Ishikawa (cell line): ENCODE measurements around the gene KRTAP10-11.

Experiments
- CEBPB ChIP-seq: IDR thresholded peaks from 2 replicates; pipeline ENCODE4 v1.6.1; 2012
- CREB1 ChIP-seq: IDR thresholded peaks from 2 replicates; pipeline ENCODE4 v1.6.1; 2012; ENCODE audit warnings: low read depth
- EGR1 ChIP-seq: IDR thresholded peaks from 2 replicates; pipeline ENCODE4 v1.6.1; 2012
- EP300 ChIP-seq: IDR thresholded peaks from 2 replicates; pipeline ENCODE4 v1.6.1; 2012; ENCODE audit warnings: borderline replicate concordance
- FOXM1 ChIP-seq: IDR thresholded peaks from 2 replicates; pipeline ENCODE4 v1.6.1; 2012; ENCODE audit warnings: low read depth, borderline replicate concordance
- MAX ChIP-seq: IDR thresholded peaks from 2 replicates; pipeline ENCODE4 v1.6.1; 2012
- NFIC ChIP-seq: IDR thresholded peaks from 2 replicates; pipeline ENCODE4 v1.6.1; 2012
- RAD21 ChIP-seq: IDR thresholded peaks from 2 replicates; pipeline ENCODE4 v1.6.1; 2012; ENCODE audit warnings: low read depth
- TAF1 ChIP-seq: IDR thresholded peaks from 2 replicates; pipeline ENCODE4 v1.6.1; 2012; ENCODE audit warnings: low read depth, mild to moderate bottlenecking
- TCF12 ChIP-seq: IDR thresholded peaks from 2 replicates; pipeline ENCODE4 v1.6.1; 2012; ENCODE audit warnings: low read depth
- TEAD4 ChIP-seq: IDR thresholded peaks from 2 replicates; pipeline ENCODE4 v1.6.1; 2012
- USF1 ChIP-seq: IDR thresholded peaks from 2 replicates; pipeline ENCODE4 v1.6.1; 2012
- YY1 ChIP-seq: IDR thresholded peaks from 2 replicates; pipeline ENCODE4 v1.6.1; 2012; ENCODE audit warnings: low read depth
- ZBTB7A ChIP-seq: IDR thresholded peaks from 2 replicates; pipeline ENCODE4 v1.6.1; 2012; ENCODE audit warnings: low read depth
- TF ChIP-seq, protein P1 (sequence below): IDR thresholded peaks from 2 replicates; pipeline ENCODE4 v1.6.1; 2012; ENCODE audit warnings: low read depth, mild to moderate bottlenecking

Gene KRTAP10-11

GRCh38 chr21:44618504-44618903, 27.7 kb upstream of the KRTAP10-11 start:
- no peak for TF ChIP-seq TCF12

DNA sequence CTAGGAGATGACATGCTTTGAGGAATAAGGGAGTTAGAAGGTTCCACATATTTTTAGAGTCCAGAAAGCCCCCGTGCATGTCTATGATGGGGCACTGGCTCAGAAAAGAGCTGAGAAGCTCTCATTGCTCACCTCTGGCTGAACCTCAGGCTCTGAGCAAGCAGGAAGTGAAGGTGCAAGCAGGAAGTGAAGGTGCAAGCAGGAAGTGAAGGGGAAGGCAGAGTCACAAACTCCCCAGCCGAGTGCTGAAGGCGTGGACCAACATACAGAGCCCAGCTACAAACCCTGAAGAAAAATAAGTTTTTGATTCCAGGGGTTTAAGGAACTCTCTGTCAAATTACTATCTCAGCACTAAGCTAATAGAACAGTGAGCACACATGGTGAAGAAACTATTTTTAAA, 27.3 kb upstream of the KRTAP10-11 start:
- TF ChIP-seq TAF1 (no peak), TCF12 (no peak), MAX (no peak), EP300 (no peak), YY1 (no peak), CEBPB (no peak), RAD21 (no peak), ZBTB7A (no peak), TEAD4 (no peak), NFIC (no peak), CREB1 (no peak), USF1 (no peak), EGR1 (no peak), FOXM1 (no peak)
- TF ChIP-seq, protein P1, sequence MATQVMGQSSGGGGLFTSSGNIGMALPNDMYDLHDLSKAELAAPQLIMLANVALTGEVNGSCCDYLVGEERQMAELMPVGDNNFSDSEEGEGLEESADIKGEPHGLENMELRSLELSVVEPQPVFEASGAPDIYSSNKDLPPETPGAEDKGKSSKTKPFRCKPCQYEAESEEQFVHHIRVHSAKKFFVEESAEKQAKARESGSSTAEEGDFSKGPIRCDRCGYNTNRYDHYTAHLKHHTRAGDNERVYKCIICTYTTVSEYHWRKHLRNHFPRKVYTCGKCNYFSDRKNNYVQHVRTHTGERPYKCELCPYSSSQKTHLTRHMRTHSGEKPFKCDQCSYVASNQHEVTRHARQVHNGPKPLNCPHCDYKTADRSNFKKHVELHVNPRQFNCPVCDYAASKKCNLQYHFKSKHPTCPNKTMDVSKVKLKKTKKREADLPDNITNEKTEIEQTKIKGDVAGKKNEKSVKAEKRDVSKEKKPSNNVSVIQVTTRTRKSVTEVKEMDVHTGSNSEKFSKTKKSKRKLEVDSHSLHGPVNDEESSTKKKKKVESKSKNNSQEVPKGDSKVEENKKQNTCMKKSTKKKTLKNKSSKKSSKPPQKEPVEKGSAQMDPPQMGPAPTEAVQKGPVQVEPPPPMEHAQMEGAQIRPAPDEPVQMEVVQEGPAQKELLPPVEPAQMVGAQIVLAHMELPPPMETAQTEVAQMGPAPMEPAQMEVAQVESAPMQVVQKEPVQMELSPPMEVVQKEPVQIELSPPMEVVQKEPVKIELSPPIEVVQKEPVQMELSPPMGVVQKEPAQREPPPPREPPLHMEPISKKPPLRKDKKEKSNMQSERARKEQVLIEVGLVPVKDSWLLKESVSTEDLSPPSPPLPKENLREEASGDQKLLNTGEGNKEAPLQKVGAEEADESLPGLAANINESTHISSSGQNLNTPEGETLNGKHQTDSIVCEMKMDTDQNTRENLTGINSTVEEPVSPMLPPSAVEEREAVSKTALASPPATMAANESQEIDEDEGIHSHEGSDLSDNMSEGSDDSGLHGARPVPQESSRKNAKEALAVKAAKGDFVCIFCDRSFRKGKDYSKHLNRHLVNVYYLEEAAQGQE, result no peak

DNA sequence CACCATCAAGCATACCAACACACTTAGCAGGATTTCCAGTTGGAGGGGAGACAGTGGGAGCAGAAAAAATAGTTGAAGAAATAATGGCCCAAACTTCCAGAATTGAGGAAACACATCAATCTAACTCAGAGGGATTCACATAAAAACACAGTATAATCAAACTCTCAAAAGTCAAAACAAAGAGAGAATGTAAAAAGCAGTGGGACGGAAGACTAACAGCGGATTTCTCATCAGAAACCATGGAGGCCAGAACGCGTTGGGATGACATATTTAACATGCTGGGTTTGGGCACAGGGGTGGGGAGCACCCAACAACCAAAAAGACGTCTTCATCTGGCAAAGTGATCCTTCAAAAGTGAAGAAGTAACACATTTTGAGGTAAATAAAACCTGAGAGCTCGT, 26.3 kb upstream of the KRTAP10-11 start:
- TF ChIP-seq EP300 (no peak), TEAD4 (no peak), RAD21 (no peak), FOXM1 (no peak), EGR1 (no peak), NFIC (no peak), CEBPB (no peak), CREB1 (no peak), YY1 (no peak), ZBTB7A (no peak), MAX (no peak), TAF1 (no peak), TCF12 (no peak), USF1 (no peak)
- TF ChIP-seq, protein P1, result no peak

GRCh38 chr21:44623575-44623974, 22.6 kb upstream of the KRTAP10-11 start:
- TF ChIP-seq NFIC (no peak), RAD21 (no peak), TCF12 (no peak), TEAD4 (no peak), FOXM1 (no peak), MAX (no peak), ZBTB7A (no peak), CREB1 (no peak), TAF1 (no peak), USF1 (no peak), EGR1 (no peak), YY1 (no peak), EP300 (no peak), CEBPB (no peak)
- TF ChIP-seq, protein P1, result no peak

- TF ChIP-seq ZBTB7A, result no peak
- no peak for TF ChIP-seq FOXM1
- no peak for TF ChIP-seq USF1
- no peak for TF ChIP-seq TCF12
- no peak for TF ChIP-seq YY1
- no peak for TF ChIP-seq NFIC
- TF ChIP-seq, protein P1, result no peak
- no peak for TF ChIP-seq RAD21
- TF ChIP-seq EP300, result no peak
- no peak for TF ChIP-seq CREB1
- no peak for TF ChIP-seq TEAD4
Measured at GRCh38 chr21:44625756-44626155, 20.5 kb upstream of the KRTAP10-11 start.
